HCEC 1CT (cell line): ENCODE data around the gene LRRTM4.

Experiments
- DNase-seq: peaks from one replicate; pipeline ENCODE4 v3.0.0-alpha.2; 2017

Gene LRRTM4

DNA sequence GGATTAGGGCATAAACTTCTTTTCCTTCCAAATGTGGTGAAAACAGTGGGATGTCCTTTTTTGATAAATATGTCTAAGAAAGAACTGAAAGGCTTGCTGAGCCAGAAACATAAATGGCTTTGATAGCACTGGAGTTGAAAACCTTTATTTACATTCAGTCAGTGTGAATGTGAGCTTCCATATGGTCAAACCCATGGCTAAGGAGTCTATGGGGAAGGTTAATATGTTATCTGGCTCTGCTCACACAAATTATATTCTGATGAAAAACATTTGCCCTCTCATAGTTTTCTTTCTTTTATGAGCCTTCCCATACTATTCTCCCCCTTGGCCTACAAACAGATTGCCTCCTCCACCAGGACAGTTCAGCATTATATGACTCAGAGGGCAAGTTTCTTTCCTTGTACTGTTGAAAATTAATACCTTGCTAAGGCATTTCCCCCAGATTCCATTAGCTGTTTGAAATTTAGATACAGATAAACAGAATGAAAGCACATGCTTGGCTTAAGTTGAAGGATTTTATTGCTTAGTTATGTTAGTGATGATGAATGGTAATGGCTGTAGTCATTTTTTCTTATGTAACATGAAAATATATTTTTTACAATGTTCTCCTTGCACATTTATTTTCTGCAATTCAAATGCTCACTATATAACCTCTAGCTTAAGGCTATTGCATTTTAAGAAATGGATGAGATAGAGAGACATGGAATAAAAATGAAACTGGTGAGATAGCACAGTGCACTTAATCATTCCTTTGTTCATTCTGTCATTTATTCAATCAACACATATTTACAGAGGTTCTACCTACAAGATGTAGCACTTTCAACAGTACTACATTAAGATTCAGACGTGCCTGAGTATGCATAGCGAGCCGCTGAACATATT lies 544.1 kb downstream of the LRRTM4 start:
- DNase-seq = no peak

GRCh38 chr2:76975752-76976151 lies 546.4 kb downstream of the LRRTM4 start:
- no peak for DNase-seq

DNA sequence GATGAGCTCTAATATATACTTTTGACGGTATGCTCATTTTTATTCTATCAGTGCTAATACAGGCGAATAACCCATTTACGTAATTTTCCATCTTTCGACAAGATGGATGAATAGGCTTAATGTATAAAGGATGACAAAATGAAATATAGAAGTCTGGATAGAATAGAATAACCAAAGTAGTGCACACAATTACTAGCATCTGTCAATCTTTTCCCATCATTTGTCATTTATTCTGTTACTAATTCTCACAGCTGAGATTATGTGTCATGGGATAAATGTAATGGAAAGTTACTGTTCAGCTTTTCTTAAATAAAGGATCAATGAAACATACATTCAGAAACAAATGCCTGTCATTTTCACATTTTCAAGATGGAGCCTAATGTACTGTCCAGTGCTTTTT lies 548.6 kb downstream of the LRRTM4 start:
- DNase-seq = no peak

DNA sequence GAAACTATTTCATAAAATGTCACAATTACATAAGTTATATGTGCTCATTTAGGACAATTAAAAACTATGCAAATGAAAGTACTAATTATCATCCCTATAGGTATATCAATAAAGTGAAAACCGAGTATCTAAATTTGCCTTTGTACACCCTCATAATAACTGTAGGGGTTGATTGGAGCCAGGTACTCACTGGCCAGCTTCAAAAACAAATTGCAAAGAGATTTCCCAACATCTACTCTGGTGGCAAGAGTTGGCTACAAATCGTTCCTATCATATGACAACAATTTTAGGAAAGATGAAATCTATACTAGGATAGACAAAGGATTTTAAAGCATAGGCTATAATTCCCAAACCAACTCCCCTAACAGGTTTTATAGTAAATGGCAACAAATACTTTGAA lies 556.4 kb downstream of the LRRTM4 start:
- no peak for DNase-seq

- no peak for DNase-seq
Measured at GRCh38 chr2:76958749-76959148, 563.4 kb downstream of the LRRTM4 start.

DNA sequence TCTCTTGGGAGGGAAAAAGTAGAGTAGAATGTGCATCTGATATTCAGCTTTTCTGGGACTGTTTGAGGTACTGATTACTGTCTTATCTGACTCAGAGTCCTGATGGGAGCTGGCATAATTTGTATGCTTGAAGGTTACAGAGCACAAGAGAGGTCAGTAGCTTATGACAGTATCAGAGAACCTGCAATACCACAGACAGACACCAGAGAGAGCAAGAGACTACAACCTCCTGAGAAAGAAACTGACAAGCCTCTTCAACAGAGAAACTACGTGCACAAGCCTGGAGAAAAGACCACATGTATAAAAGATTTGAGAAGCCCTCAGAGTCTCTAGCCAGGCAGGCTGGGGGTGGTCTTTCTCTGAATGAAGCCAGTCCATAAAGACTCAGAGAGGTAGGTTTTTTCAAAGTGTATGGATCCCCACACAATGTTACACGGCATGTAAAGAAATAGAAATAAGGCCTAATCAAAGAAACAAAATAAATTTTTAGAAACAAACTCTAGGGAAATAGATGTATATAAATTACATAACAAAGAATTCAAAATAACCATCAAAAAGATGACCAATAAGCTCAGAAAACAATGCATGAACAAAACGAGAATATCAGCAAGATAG lies 568.3 kb downstream of the LRRTM4 start:
- no peak for DNase-seq

DNA sequence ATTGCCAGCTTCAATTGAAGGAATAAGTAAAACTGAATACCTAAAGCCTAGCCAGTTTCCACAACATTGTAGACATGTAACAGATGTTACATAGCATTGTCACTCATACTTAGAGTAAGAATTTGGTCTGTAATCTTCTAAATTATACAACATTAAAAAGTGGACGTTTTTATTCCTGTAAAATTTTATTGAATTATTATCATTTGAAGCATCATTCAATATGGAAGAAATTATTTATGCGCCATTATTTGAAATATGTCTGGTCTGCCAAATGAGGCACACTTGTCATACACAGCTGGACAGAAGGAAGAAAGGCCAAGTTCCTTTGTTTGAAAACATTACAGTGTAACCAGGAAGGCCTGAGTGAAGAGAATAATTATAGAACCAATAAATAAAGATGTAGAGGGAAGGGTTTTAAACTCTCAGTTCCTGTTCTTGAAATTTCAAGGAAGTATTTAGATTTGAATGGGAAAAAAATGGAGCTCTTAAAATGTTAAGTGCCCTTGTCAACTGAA lies 575.5 kb downstream of the LRRTM4 start:
- no peak for DNase-seq

GRCh38 chr2:76940559-76940958 lies 581.6 kb downstream of the LRRTM4 start:
- DNase-seq = no peak

DNA sequence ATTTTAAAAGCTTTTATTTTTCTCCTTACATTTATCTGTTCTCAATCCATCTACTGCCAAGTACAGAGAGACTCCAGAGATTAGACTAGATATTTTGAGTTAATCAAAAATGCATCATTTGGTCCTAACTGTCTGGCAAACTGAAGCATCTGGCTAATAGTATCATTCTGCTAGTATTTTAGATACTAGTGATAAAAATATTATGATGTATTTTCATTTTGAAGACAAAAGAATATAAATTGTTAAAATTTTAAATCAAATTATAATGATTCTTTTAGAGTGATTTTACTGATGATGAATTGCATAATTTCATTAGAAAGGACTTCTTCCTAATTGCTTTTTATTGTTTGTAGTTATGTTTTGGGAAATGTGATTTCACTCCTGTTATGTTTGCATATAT lies 584.0 kb downstream of the LRRTM4 start:
- no peak for DNase-seq

- DNase-seq = no peak
Measured at GRCh38 chr2:76932550-76932949, 589.6 kb downstream of the LRRTM4 start.

- no peak for DNase-seq
Measured at GRCh38 chr2:76930056-76930744, 592.0 kb downstream of the LRRTM4 start.

DNA sequence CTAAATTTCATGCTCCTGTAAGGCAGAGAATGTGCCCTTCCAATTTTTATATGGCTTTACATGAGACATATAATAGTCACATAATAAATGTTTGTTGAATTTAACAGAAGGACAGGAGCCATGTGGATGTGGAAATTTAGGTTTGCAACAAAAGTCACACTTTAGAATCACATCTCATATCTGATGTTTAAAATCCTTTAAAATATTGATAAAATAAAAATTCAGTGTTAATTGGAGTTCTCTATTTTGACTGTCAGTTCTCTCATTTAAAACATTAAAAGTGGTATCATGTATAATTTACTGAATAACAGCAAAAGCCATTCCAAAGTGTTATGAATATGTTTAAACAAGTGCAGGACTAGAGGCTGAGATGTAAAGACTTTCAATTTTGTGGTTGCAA lies 594.1 kb downstream of the LRRTM4 start:
- no peak for DNase-seq

GRCh38 chr2:76921006-76921405 lies 601.2 kb downstream of the LRRTM4 start:
- DNase-seq = no peak

- no peak for DNase-seq
Measured at GRCh38 chr2:76895469-76895868, 626.7 kb downstream of the LRRTM4 start.

GRCh38 chr2:76870581-76870980 lies 651.6 kb downstream of the LRRTM4 start:
- no peak for DNase-seq

GRCh38 chr2:76870011-76870410 lies 652.2 kb downstream of the LRRTM4 start:
- no peak for DNase-seq

DNA sequence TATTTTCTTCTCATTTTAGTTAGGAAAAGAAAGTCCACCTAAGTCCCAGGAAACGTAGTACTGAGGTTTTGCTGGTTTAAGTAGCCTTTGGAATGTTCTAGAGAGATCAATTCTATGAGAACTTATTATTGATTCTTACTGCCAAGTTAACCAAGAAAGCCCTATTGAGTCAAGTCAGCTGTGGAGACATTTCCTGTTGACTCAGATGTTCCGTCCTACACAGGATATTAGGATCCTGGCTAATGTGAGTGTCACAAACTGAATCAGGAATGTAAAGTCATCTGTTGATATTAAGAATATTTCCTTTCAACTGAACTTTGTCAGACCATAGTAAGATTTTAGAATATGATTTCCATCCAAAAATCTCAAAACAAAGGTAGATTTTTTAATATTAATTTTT lies 654.3 kb downstream of the LRRTM4 start:
- peak; percentile 18 for DNase-seq

DNA sequence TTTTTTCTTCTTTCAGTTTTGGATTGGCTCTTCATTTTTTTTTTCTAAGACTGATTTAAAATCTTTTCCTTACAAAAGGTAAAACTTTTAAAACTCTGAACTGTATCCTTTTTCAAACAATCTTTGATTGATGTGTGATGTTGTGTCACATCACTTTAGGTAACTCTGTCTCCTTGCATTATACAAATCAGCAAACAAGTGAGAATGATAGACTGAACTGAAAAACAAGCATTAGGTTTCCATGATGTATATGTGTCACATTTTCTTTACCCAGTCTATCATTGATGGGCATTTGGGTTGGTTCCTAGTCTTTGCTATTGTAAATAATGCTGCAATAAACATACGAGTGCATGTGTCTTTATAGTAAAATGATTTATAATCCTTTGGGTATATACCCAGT lies 655.7 kb downstream of the LRRTM4 start:
- DNase-seq = no peak

DNA sequence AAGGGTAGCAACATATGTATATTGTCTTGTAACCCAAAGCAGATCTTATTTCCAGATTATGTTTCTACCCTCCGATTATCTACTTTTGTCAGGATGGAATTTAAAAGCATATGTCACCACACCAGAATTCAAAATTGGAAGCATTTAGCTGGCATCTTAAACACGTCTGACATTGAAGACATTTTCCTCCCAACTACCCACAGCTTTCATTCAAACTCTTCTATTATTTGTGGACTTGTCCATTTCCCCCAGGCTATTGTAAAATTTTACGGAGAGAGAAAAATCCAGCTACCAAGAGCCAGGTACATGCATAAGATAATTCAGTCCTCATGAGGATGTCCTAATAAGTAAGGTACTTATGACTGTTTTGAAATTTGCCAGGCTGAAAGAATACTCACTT lies 659.3 kb downstream of the LRRTM4 start:
- DNase-seq = no peak

DNA sequence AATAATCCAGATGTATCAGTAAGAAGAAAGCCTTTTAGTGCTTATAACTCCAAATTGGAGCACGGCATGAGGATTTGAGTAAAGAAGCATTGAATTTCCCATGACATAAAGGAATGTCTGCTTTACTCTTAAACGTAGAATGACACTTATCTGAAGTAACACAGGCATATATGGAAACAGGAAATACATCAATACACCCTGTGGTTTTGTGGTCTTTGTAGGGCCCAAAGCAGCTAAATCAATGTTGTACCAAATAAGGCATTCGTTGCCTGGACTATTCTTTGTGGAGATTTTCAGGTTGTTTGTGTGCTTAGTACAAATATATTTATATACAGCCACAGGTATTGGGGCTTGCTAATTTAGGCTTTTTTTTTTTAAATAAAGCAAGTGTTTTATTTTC lies 660.5 kb downstream of the LRRTM4 start:
- no peak for DNase-seq

DNA sequence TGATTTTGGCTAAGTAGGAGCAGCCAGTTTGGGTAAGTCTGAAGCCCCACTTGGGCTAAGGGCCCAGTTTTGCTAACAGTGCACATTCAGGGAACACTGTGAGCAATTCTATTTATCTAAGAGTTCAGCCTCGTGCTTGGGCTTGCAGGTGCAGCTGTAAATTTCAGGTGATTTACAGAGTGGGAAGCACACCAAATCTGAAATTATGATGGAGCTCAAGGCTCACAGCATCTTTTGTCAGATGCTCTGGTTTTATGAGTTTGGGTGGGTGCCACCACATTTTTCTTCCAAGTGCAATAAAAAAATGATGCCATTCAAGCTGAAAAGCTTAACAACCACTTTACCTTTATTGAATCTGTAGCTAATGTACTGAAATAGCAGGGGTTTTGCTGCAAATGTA lies 671.2 kb downstream of the LRRTM4 start:
- no peak for DNase-seq

- no peak for DNase-seq
Measured at GRCh38 chr2:76849086-76849485, 673.1 kb downstream of the LRRTM4 start.

- no peak for DNase-seq
Measured at GRCh38 chr2:76839826-76840225, 682.4 kb downstream of the LRRTM4 start.
